ENCODE measurements around the gene CXorf66.
A peak's percentile ranks its signal among the peaks of the same experiment; 100 is the strongest.
"Not testable (repeated sequence)": the region's sequence is repeated elsewhere in the genome, so short reads cannot be mapped to it uniquely, and the experiment has no call there.

Gene CXorf66

GRCh38 chrX:139932901-139933796 lies 32.2 kb downstream of the CXorf66 start, which contains the start of gene ATP11C:
ATP11C (minus strand) TSS chrX:139933053; CDS start chrX:139932042, 1,011 bp downstream.
- ATAC-seq, result peak; percentile 89
- H3K27ac Mint-ChIP-seq, result peak within 1 kb of the TSS; percentile 87
- peaks cover 4% of the 10 kb centered on the region for H3K36me3 Mint-ChIP-seq (ENCODE audit: low read depth)

GRCh38 chrX:139932073-139932900 lies 33.0 kb downstream of the CXorf66 start:
- peaks cover 4% of the 10 kb centered on the region for H3K36me3 Mint-ChIP-seq (ENCODE audit: low read depth)
- no peaks in the 10 kb centered on the region for H3K27me3 Mint-ChIP-seq
- peak overlapping the region; percentile 81 for H3K4me3 Mint-ChIP-seq
- H3K27ac Mint-ChIP-seq, result peak overlapping the region; percentile 87
- no peaks in the 10 kb centered on the region for H3K9me3 Mint-ChIP-seq
- ATAC-seq, result peak; percentile 16
- peaks cover 24% of the 10 kb centered on the region for H3K4me1 Mint-ChIP-seq
- DNase-seq, result peak; percentile 36

More at GRCh38 chrX:139932901-139933796, 32.2 kb downstream of the CXorf66 start, which contains the start of gene ATP11C:
- peak; percentile 81 for DNase-seq
- Mint-ChIP-seq H3K9me3 (no peaks in the 10 kb centered on the region), H3K4me1 (peaks cover 24% of the 10 kb centered on the region), H3K4me3 (peak within 1 kb of the TSS; percentile 81), H3K27me3 (no peaks in the 10 kb centered on the region)

GRCh38 chrX:139931646-139932072 lies 33.7 kb downstream of the CXorf66 start:
- DNase-seq, result no peak
- ATAC-seq, result no peak
- Mint-ChIP-seq H3K4me3 (peak overlapping the region; percentile 76), H3K27ac (no peak overlapping the region), H3K4me1 (peaks cover 29% of the 10 kb centered on the region), H3K9me3 (no peaks in the 10 kb centered on the region), H3K36me3 (ENCODE audit: low read depth) (peaks cover 4% of the 10 kb centered on the region), H3K27me3 (no peaks in the 10 kb centered on the region)

- no peaks in the 10 kb centered on the region for H3K9me3 Mint-ChIP-seq
- DNase-seq, result peak; percentile 21
- H3K4me1 Mint-ChIP-seq, result peaks cover 29% of the 10 kb centered on the region
- peaks cover 4% of the 10 kb centered on the region for H3K36me3 Mint-ChIP-seq (ENCODE audit: low read depth)
- no peak for ATAC-seq
- H3K4me3 Mint-ChIP-seq, result peak overlapping the region; percentile 76
- H3K27me3 Mint-ChIP-seq, result no peaks in the 10 kb centered on the region
- no peak overlapping the region for H3K27ac Mint-ChIP-seq
Observed at GRCh38 chrX:139930916-139931645, 34.2 kb downstream of the CXorf66 start.

GRCh38 chrX:139930401-139930800 lies 34.9 kb downstream of the CXorf66 start:
- Mint-ChIP-seq H3K36me3 (ENCODE audit: low read depth) (peaks cover 4% of the 10 kb centered on the region), H3K27me3 (no peaks in the 10 kb centered on the region), H3K4me3 (peak overlapping the region; percentile 76), H3K4me1 (peaks cover 34% of the 10 kb centered on the region), H3K27ac (no peak overlapping the region), H3K9me3 (no peaks in the 10 kb centered on the region)
- no peak for ATAC-seq
- DNase-seq, result no peak

GRCh38 chrX:139929876-139930275 lies 35.4 kb downstream of the CXorf66 start:
- peaks cover 36% of the 10 kb centered on the region for H3K4me1 Mint-ChIP-seq
- H3K9me3 Mint-ChIP-seq, result no peaks in the 10 kb centered on the region
- no peak for ATAC-seq
- H3K27me3 Mint-ChIP-seq, result no peaks in the 10 kb centered on the region
- H3K27ac Mint-ChIP-seq, result no peak overlapping the region
- H3K4me3 Mint-ChIP-seq, result peak overlapping the region; percentile 76
- H3K36me3 Mint-ChIP-seq (ENCODE audit: low read depth), result peaks cover 4% of the 10 kb centered on the region
- DNase-seq, result no peak

- H3K27ac Mint-ChIP-seq, result no peak overlapping the region
- H3K36me3 Mint-ChIP-seq (ENCODE audit: low read depth), result peaks cover 7% of the 10 kb centered on the region
- no peaks in the 10 kb centered on the region for H3K9me3 Mint-ChIP-seq
- DNase-seq (no peak), ATAC-seq (no peak)
- no peaks in the 10 kb centered on the region for H3K27me3 Mint-ChIP-seq
- H3K4me1 Mint-ChIP-seq, result peaks cover 45% of the 10 kb centered on the region
- H3K4me3 Mint-ChIP-seq, result no peak overlapping the region
Observed at GRCh38 chrX:139924696-139925095, 40.6 kb downstream of the CXorf66 start.

- Mint-ChIP-seq H3K4me1 (peaks cover 40% of the 10 kb centered on the region), H3K27ac (no peak overlapping the region), H3K36me3 (ENCODE audit: low read depth) (peaks cover 7% of the 10 kb centered on the region), H3K4me3 (no peak overlapping the region), H3K9me3 (no peaks in the 10 kb centered on the region), H3K27me3 (no peaks in the 10 kb centered on the region)
- DNase-seq (no peak), ATAC-seq (peak; percentile 57)
Observed at GRCh38 chrX:139924069-139924695, 41.1 kb downstream of the CXorf66 start.

- not testable (repeated sequence) for H3K4me3 Mint-ChIP-seq; DNase-seq; H3K9me3 Mint-ChIP-seq; H3K27ac Mint-ChIP-seq; ATAC-seq; H3K27me3 Mint-ChIP-seq; H3K36me3 Mint-ChIP-seq (ENCODE audit: low read depth)
- peaks cover 38% of the 10 kb centered on the region for H3K4me1 Mint-ChIP-seq
Observed at GRCh38 chrX:139921142-139921541, 44.2 kb downstream of the CXorf66 start.

- Mint-ChIP-seq H3K4me3 (no peak overlapping the region), H3K9me3 (no peaks in the 10 kb centered on the region), H3K27me3 (no peaks in the 10 kb centered on the region), H3K27ac (no peak overlapping the region), H3K36me3 (ENCODE audit: low read depth) (peaks cover 5% of the 10 kb centered on the region), H3K4me1 (peaks cover 32% of the 10 kb centered on the region)
- no peak for ATAC-seq
- DNase-seq, result no peak
Observed at GRCh38 chrX:139920316-139920715, 45.0 kb downstream of the CXorf66 start.

GRCh38 chrX:139914421-139914820 lies 50.9 kb downstream of the CXorf66 start:
- no peak overlapping the region for H3K27ac Mint-ChIP-seq
- no peak overlapping the region for H3K4me3 Mint-ChIP-seq
- H3K36me3 Mint-ChIP-seq (ENCODE audit: low read depth), result peaks cover 6% of the 10 kb centered on the region
- H3K27me3 Mint-ChIP-seq, result no peaks in the 10 kb centered on the region
- DNase-seq, result no peak
- H3K4me1 Mint-ChIP-seq, result peaks cover 22% of the 10 kb centered on the region
- ATAC-seq, result no peak
- no peaks in the 10 kb centered on the region for H3K9me3 Mint-ChIP-seq

GRCh38 chrX:139909712-139910111 lies 55.6 kb downstream of the CXorf66 start:
- H3K4me3 Mint-ChIP-seq, result no peak overlapping the region
- ATAC-seq (peak; percentile 71), DNase-seq (no peak)

GRCh38 chrX:139907078-139907477 lies 58.2 kb downstream of the CXorf66 start:
- Mint-ChIP-seq H3K36me3 (ENCODE audit: low read depth) (no peaks in the 10 kb centered on the region), H3K4me1 (peaks cover 31% of the 10 kb centered on the region), H3K9me3 (no peaks in the 10 kb centered on the region), H3K27ac (no peak overlapping the region), H3K27me3 (no peaks in the 10 kb centered on the region), H3K4me3 (no peak overlapping the region)
- DNase-seq (no peak), ATAC-seq (no peak)

More at GRCh38 chrX:139909712-139910111, 55.6 kb downstream of the CXorf66 start:
- no peak overlapping the region for H3K27ac Mint-ChIP-seq
- peaks cover 6% of the 10 kb centered on the region for H3K36me3 Mint-ChIP-seq (ENCODE audit: low read depth)
- peaks cover 33% of the 10 kb centered on the region for H3K4me1 Mint-ChIP-seq
- H3K9me3 Mint-ChIP-seq, result no peaks in the 10 kb centered on the region
- H3K27me3 Mint-ChIP-seq, result no peaks in the 10 kb centered on the region

- Mint-ChIP-seq H3K36me3 (ENCODE audit: low read depth) (no peaks in the 10 kb centered on the region), H3K27ac (no peak overlapping the region), H3K9me3 (no peaks in the 10 kb centered on the region), H3K4me1 (peaks cover 28% of the 10 kb centered on the region), H3K27me3 (no peaks in the 10 kb centered on the region), H3K4me3 (no peak overlapping the region)
- DNase-seq, result no peak
- no peak for ATAC-seq
Observed at GRCh38 chrX:139905743-139906142, 59.6 kb downstream of the CXorf66 start.

All from activated naive CD8-positive, alpha-beta T cell treated with anti-CD3 and anti-CD28 coated beads, Interleukin-2, amount 50 U/mL, for 24 hours (primary cell).